Neural progenitor cell (in vitro differentiated cells): ENCODE data around the gene CCNH. TPM values are rescaled to one million over a fixed set of nuclear protein-coding genes. Genes with fewer than 3 reads are reported as not detected.

Experiments used
- DNase-seq: peaks from one replicate; pipeline ENCODE4 v3.0.0-alpha.2; 2016; ENCODE audit warnings: low spot score
- H2AFZ ChIP-seq: fragments of 200-600 bp; sonication (generic); replicated peaks from 2 replicates; pipeline ENCODE4 v1.6.1; 2016; ENCODE audit warnings: antibody characterized with exemption
- H3F3A ChIP-seq: fragments of 200-600 bp; sonication (generic); 2 replicates; pipeline ENCODE4 v1.6.1; 2016; ENCODE audit warnings: antibody characterized with exemption, low read depth
- H3K27ac ChIP-seq: fragments of 200-600 bp; sonication (generic); 2 replicates; pipeline ENCODE4 v1.5.1; 2016; ENCODE audit warnings: mild to moderate bottlenecking
- H3K27me3 ChIP-seq: fragments of 200-600 bp; sonication (generic); 2 replicates; pipeline ENCODE4 v1.6.1; 2016; ENCODE audit warnings: mild to moderate bottlenecking, moderate library complexity
- H3K36me3 ChIP-seq: fragments of 200-600 bp; sonication (generic); 2 replicates; pipeline ENCODE4 v1.5.1; 2016
- H3K4me1 ChIP-seq: fragments of 200-600 bp; sonication (generic); 2 replicates; pipeline ENCODE4 v1.6.1; 2016; ENCODE audit warnings: mixed run types
- H3K4me2 ChIP-seq: fragments of 200-600 bp; sonication (generic); 2 replicates; pipeline ENCODE4 v1.6.1; 2016
- H3K4me3 ChIP-seq: fragments of 200-600 bp; sonication (generic); 2 replicates; pipeline ENCODE4 v1.5.1; 2016
- H3K79me2 ChIP-seq: fragments of 200-600 bp; sonication (generic); 2 replicates; pipeline ENCODE4 v1.6.1; 2016; ENCODE audit warnings: low read depth
- H3K9ac ChIP-seq: fragments of 200-600 bp; sonication (generic); 2 replicates; pipeline ENCODE4 v1.6.1; 2016
- H3K9me3 ChIP-seq: fragments of 200-600 bp; sonication (generic); 2 replicates; pipeline ENCODE4 v1.5.1; 2016; ENCODE audit warnings: low read depth
- H4K20me1 ChIP-seq: fragments of 200-600 bp; sonication (generic); 2 replicates; pipeline ENCODE4 v1.6.1; 2016; ENCODE audit warnings: low read depth
- H3K27ac Mint-ChIP-seq: 3 replicates; pipeline ENCODE4 v1.8.0; 2021; ENCODE audit warnings: mixed read lengths
- H3K27me3 Mint-ChIP-seq: 2 replicates; pipeline ENCODE4 v1.8.0; 2022; ENCODE audit warnings: low read depth, mild to moderate bottlenecking, inconsistent platforms, moderate library complexity, mixed read lengths; ENCODE audit not compliant: insufficient read depth
- H3K36me3 Mint-ChIP-seq: 3 replicates; pipeline ENCODE4 v1.8.0; 2021; ENCODE audit warnings: mixed read lengths
- H3K4me1 Mint-ChIP-seq: 3 replicates; pipeline ENCODE4 v1.8.0; 2021; ENCODE audit warnings: mixed read lengths
- H3K4me3 Mint-ChIP-seq: 3 replicates; pipeline ENCODE4 v1.8.0; 2021; ENCODE audit warnings: mild to moderate bottlenecking, moderate library complexity, mixed read lengths
- H3K9me3 Mint-ChIP-seq: 3 replicates; pipeline ENCODE4 v1.8.0; 2020; ENCODE audit warnings: mixed read lengths
- CTCF ChIP-seq: fragments of 200-600 bp; sonication (generic); IDR thresholded peaks from 2 replicates; pipeline ENCODE4 v1.5.1; 2017; ENCODE audit warnings: antibody characterized with exemption, mild to moderate bottlenecking
- EZH2 ChIP-seq: fragments of 200-600 bp; sonication (generic); IDR thresholded peaks from 2 replicates; pipeline ENCODE4 v1.6.1; 2017; ENCODE audit warnings: antibody characterized with exemption, mild to moderate bottlenecking, moderate library complexity
- EZH2phosphoT487 ChIP-seq: fragments of 200-600 bp; sonication (generic); IDR thresholded peaks from 2 replicates; pipeline ENCODE4 v1.6.1; 2017; ENCODE audit warnings: antibody characterized with exemption
- total RNA-seq: library from RNA; depleted of rRNA; stranded (reverse); fragments of >200 nt; gene quantifications from 2 replicates; pipeline ENCODE4 v1.2.3, GENCODE V29; 2015; ENCODE audit warnings: low replicate concordance

Gene CCNH
- total RNA-seq, 1 donor from 2014 or later: 86.1 TPM

- Histone ChIP-seq H3F3A (peaks cover 17% of the 10 kb centered on the region), H3K4me3 (no peak overlapping the region), H2AFZ (no peak overlapping the region), H3K9ac (no peak overlapping the region), H3K9me3 (no peaks in the 10 kb centered on the region), H3K36me3 (peaks cover 70% of the 10 kb centered on the region), H3K27ac (no peak overlapping the region), H4K20me1 (no peaks in the 10 kb centered on the region), H3K27me3 (no peaks in the 10 kb centered on the region), H3K4me2 (no peak overlapping the region), H3K79me2 (no peaks in the 10 kb centered on the region), H3K4me1 (no peaks in the 10 kb centered on the region)
- DNase-seq: no peak
- TF ChIP-seq EZH2 (no peak), CTCF (no peak), EZH2phosphoT487 (no peak)
- no peak overlapping the region for H3K4me3 Mint-ChIP-seq
- H3K9me3 Mint-ChIP-seq: no peaks in the 10 kb centered on the region
- H3K4me1 Mint-ChIP-seq: no peaks in the 10 kb centered on the region
- H3K27me3 Mint-ChIP-seq: no peaks in the 10 kb centered on the region
- H3K27ac Mint-ChIP-seq: no peak overlapping the region
- peaks cover 27% of the 10 kb centered on the region for H3K36me3 Mint-ChIP-seq
Observed at GRCh38 chr5:87388129-87388528, 24.6 kb downstream of the CCNH start.

- H3K4me1 Mint-ChIP-seq: no peaks in the 10 kb centered on the region
- no peaks in the 10 kb centered on the region for H3K27me3 Mint-ChIP-seq
- TF ChIP-seq EZH2phosphoT487 (no peak), CTCF (no peak), EZH2 (no peak)
- H3K36me3 Mint-ChIP-seq: peaks cover 20% of the 10 kb centered on the region
- H3K9me3 Mint-ChIP-seq: no peaks in the 10 kb centered on the region
- Histone ChIP-seq H3K4me3 (no peak overlapping the region), H3F3A (peaks cover 5% of the 10 kb centered on the region), H3K79me2 (no peaks in the 10 kb centered on the region), H2AFZ (no peak overlapping the region), H4K20me1 (no peaks in the 10 kb centered on the region), H3K36me3 (peaks cover 52% of the 10 kb centered on the region), H3K9ac (no peak overlapping the region), H3K27ac (no peak overlapping the region), H3K4me1 (no peaks in the 10 kb centered on the region), H3K4me2 (no peak overlapping the region), H3K27me3 (no peaks in the 10 kb centered on the region), H3K9me3 (no peaks in the 10 kb centered on the region)
- H3K27ac Mint-ChIP-seq: no peak overlapping the region
- DNase-seq: no peak
- no peak overlapping the region for H3K4me3 Mint-ChIP-seq
Observed at GRCh38 chr5:87385802-87386201, 26.9 kb downstream of the CCNH start.

- H3K4me1 Mint-ChIP-seq: no peaks in the 10 kb centered on the region
- Histone ChIP-seq H3K4me1 (no peaks in the 10 kb centered on the region), H2AFZ (no peak overlapping the region), H3K4me2 (no peak overlapping the region), H3K9ac (no peak overlapping the region), H3K27ac (no peak overlapping the region), H4K20me1 (no peaks in the 10 kb centered on the region), H3K4me3 (no peak overlapping the region), H3K9me3 (no peaks in the 10 kb centered on the region), H3K27me3 (no peaks in the 10 kb centered on the region), H3K36me3 (peaks cover 38% of the 10 kb centered on the region), H3F3A (no peaks in the 10 kb centered on the region), H3K79me2 (no peaks in the 10 kb centered on the region)
- TF ChIP-seq CTCF: no peak
- no peaks in the 10 kb centered on the region for H3K27me3 Mint-ChIP-seq
- H3K4me3 Mint-ChIP-seq: no peak overlapping the region
- H3K36me3 Mint-ChIP-seq: peaks cover 6% of the 10 kb centered on the region
- no peak for DNase-seq
- H3K9me3 Mint-ChIP-seq: no peaks in the 10 kb centered on the region
- H3K27ac Mint-ChIP-seq: no peak overlapping the region
Observed at GRCh38 chr5:87383216-87383615, 29.5 kb downstream of the CCNH start.

GRCh38 chr5:87382224-87382623, 30.5 kb downstream of the CCNH start:
- Histone ChIP-seq H4K20me1 (no peaks in the 10 kb centered on the region), H3K79me2 (no peaks in the 10 kb centered on the region), H3K4me3 (no peak overlapping the region), H3F3A (no peaks in the 10 kb centered on the region), H3K27me3 (no peaks in the 10 kb centered on the region), H3K27ac (no peak overlapping the region), H3K4me1 (no peaks in the 10 kb centered on the region), H3K9ac (no peak overlapping the region), H2AFZ (no peak overlapping the region), H3K36me3 (peaks cover 39% of the 10 kb centered on the region), H3K4me2 (no peak overlapping the region), H3K9me3 (no peaks in the 10 kb centered on the region)
- Mint-ChIP-seq H3K27ac (no peak overlapping the region), H3K4me1 (no peaks in the 10 kb centered on the region), H3K36me3 (peaks cover 6% of the 10 kb centered on the region), H3K9me3 (no peaks in the 10 kb centered on the region), H3K4me3 (no peak overlapping the region), H3K27me3 (no peaks in the 10 kb centered on the region)
- no peak for DNase-seq
- TF ChIP-seq EZH2phosphoT487: no peak
- TF ChIP-seq CTCF: no peak
- TF ChIP-seq EZH2: no peak
